Mesendoderm (in vitro differentiated cells): ENCODE results near the gene ITCH.

Source experiments
- DNase-seq: peaks from one replicate; pipeline ENCODE4 v3.0.0; 2013
- H2AK5ac ChIP-seq: 2 replicates; pipeline ENCODE4 v1.6.1; 2013; ENCODE audit warnings: low read length, inconsistent platforms
- H2BK120ac ChIP-seq: 2 replicates; pipeline ENCODE4 v1.6.1; 2013; ENCODE audit warnings: low read depth, mild to moderate bottlenecking, low read length, moderate library complexity, mixed read lengths
- H2BK15ac ChIP-seq: replicated peaks from 2 replicates; pipeline ENCODE4 v1.6.1; 2013; ENCODE audit warnings: low read depth, mild to moderate bottlenecking, moderate library complexity
- H2BK5ac ChIP-seq: 2 replicates; pipeline ENCODE4 v1.6.1; 2013; ENCODE audit warnings: low read length, inconsistent platforms
- H3K18ac ChIP-seq: 2 replicates; pipeline ENCODE4 v1.6.1; 2013; ENCODE audit warnings: mild to moderate bottlenecking, low read length, mixed read lengths
- H3K23ac ChIP-seq: one replicate; pipeline ENCODE4 v1.6.1; 2013; ENCODE audit warnings: low read length
- H3K27ac ChIP-seq: 2 replicates; pipeline ENCODE4 v1.5.1; 2013; ENCODE audit warnings: low read depth, mild to moderate bottlenecking, inconsistent platforms, low read length, moderate library complexity
- H3K27me3 ChIP-seq: 2 replicates; pipeline ENCODE4 v1.6.1; 2013; ENCODE audit warnings: low read length, control low read depth, mild to moderate bottlenecking, inconsistent platforms; ENCODE audit not compliant: insufficient read depth, poor library complexity
- H3K36me3 ChIP-seq: 2 replicates; pipeline ENCODE4 v1.6.1; 2013; ENCODE audit warnings: low read length, inconsistent platforms; ENCODE audit not compliant: control insufficient read depth, insufficient read depth
- H3K4ac ChIP-seq: one replicate; pipeline ENCODE4 v1.6.1; 2013; ENCODE audit warnings: low read depth, mild to moderate bottlenecking, low read length, moderate library complexity
- H3K4me1 ChIP-seq: 2 replicates; pipeline ENCODE4 v1.6.1; 2013; ENCODE audit warnings: low read depth, low read length, inconsistent platforms; ENCODE audit not compliant: control insufficient read depth
- H3K4me2 ChIP-seq: 2 replicates; pipeline ENCODE4 v1.6.1; 2013; ENCODE audit warnings: low read length
- H3K4me3 ChIP-seq: 2 replicates; pipeline ENCODE4 v1.5.1; 2013; ENCODE audit warnings: mild to moderate bottlenecking, low read length
- H3K56ac ChIP-seq: one replicate; pipeline ENCODE4 v1.6.1; 2013; ENCODE audit warnings: low read length
- H3K79me1 ChIP-seq: 2 replicates; pipeline ENCODE4 v1.6.1; 2013; ENCODE audit warnings: low read length, inconsistent platforms
- H3K79me2 ChIP-seq: 2 replicates; pipeline ENCODE4 v1.6.1; 2013; ENCODE audit warnings: mild to moderate bottlenecking, low read length; ENCODE audit not compliant: control insufficient read depth, insufficient read depth
- H3K9ac ChIP-seq: 2 replicates; pipeline ENCODE4 v1.6.1; 2013; ENCODE audit warnings: low read length, inconsistent platforms
- H4K5ac ChIP-seq: one replicate; pipeline ENCODE4 v1.6.1; 2013; ENCODE audit warnings: low read length
- H4K8ac ChIP-seq: one replicate; pipeline ENCODE4 v1.6.1; 2013; ENCODE audit warnings: low read depth, mild to moderate bottlenecking, control low read depth, low read length, moderate library complexity
- WGBS: extraction: QIAGEN DNeasy Blood & Tissue Kit; methylation state at CpG from one replicate; pipeline ENCODE4 v1.1.7; 2013; ENCODE audit warnings: low lambda C conversion rate, missing lambda C conversion rate; ENCODE audit not compliant: insufficient coverage; ENCODE audit errors: extremely low coverage; 5-methylcytosine and 5-hydroxymethylcytosine counted together

ITCH gene

GRCh38 chr20:34373445-34373844 is 10.4 kb downstream of the ITCH start:
- Histone ChIP-seq H4K8ac (no peak overlapping the region), H3K36me3 (peaks cover 14% of the 10 kb centered on the region), H3K27ac (no peak overlapping the region), H2BK15ac (no peak overlapping the region), H3K56ac (no peak overlapping the region), H3K4ac (no peak overlapping the region), H2AK5ac (no peak overlapping the region), H3K27me3 (no peaks in the 10 kb centered on the region), H3K4me2 (no peak overlapping the region), H2BK5ac (no peak overlapping the region), H2BK120ac (no peak overlapping the region), H3K79me1 (peaks cover 13% of the 10 kb centered on the region), H3K9ac (no peak overlapping the region), H3K23ac (no peak overlapping the region), H3K79me2 (peaks cover 28% of the 10 kb centered on the region), H3K18ac (no peak overlapping the region), H4K5ac (no peak overlapping the region), H3K4me3 (no peak overlapping the region), H3K4me1 (no peaks in the 10 kb centered on the region)
- DNase-seq: no peak
- WGBS: no CpG with 5 or more reads among the region's 4 CpGs

GRCh38 chr20:34374209-34374760 is 11.2 kb downstream of the ITCH start:
- H2AK5ac ChIP-seq: no peak overlapping the region
- H3K4me1 ChIP-seq: no peaks in the 10 kb centered on the region
- H3K79me1 ChIP-seq: peaks cover 10% of the 10 kb centered on the region
- no peak for DNase-seq
- H4K5ac ChIP-seq: no peak overlapping the region
- H3K36me3 ChIP-seq: peaks cover 12% of the 10 kb centered on the region
- H3K4me3 ChIP-seq: no peak overlapping the region
- H2BK5ac ChIP-seq: no peak overlapping the region
- no peak overlapping the region for H3K4ac ChIP-seq
- no peaks in the 10 kb centered on the region for H3K27me3 ChIP-seq
- no CpG with 5 or more reads among the region's 1 CpG for WGBS
- no peak overlapping the region for H3K23ac ChIP-seq
- H3K79me2 ChIP-seq: peaks cover 22% of the 10 kb centered on the region
- no peak overlapping the region for H2BK15ac ChIP-seq
- no peak overlapping the region for H4K8ac ChIP-seq
- H3K56ac ChIP-seq: no peak overlapping the region
- H2BK120ac ChIP-seq: no peak overlapping the region
- H3K27ac ChIP-seq: no peak overlapping the region
- no peak overlapping the region for H3K9ac ChIP-seq
- H3K18ac ChIP-seq: no peak overlapping the region
- no peak overlapping the region for H3K4me2 ChIP-seq

GRCh38 chr20:34375977-34376430 is 12.9 kb downstream of the ITCH start:
- H3K4me3 ChIP-seq: no peak overlapping the region
- no peak overlapping the region for H3K4me2 ChIP-seq
- H3K4ac ChIP-seq: no peak overlapping the region
- H3K56ac ChIP-seq: peak overlapping the region; percentile 34
- no peak overlapping the region for H3K9ac ChIP-seq
- no peak overlapping the region for H4K8ac ChIP-seq
- H3K4me1 ChIP-seq: no peaks in the 10 kb centered on the region
- H3K79me1 ChIP-seq: peaks cover 6% of the 10 kb centered on the region
- no peak overlapping the region for H2BK15ac ChIP-seq
- H2AK5ac ChIP-seq: no peak overlapping the region
- H3K27ac ChIP-seq: no peak overlapping the region
- H3K79me2 ChIP-seq: peaks cover 23% of the 10 kb centered on the region
- DNase-seq: no peak
- WGBS: no CpG with 5 or more reads among the region's 5 CpGs
- H2BK5ac ChIP-seq: no peak overlapping the region
- H4K5ac ChIP-seq: no peak overlapping the region
- H3K23ac ChIP-seq: no peak overlapping the region
- H3K18ac ChIP-seq: no peak overlapping the region
- no peak overlapping the region for H2BK120ac ChIP-seq
- no peaks in the 10 kb centered on the region for H3K27me3 ChIP-seq
- peaks cover 4% of the 10 kb centered on the region for H3K36me3 ChIP-seq

GRCh38 chr20:34377072-34377847 is 14.2 kb downstream of the ITCH start:
- Histone ChIP-seq H3K27ac (no peak overlapping the region), H3K4me1 (no peaks in the 10 kb centered on the region), H3K56ac (no peak overlapping the region), H4K8ac (no peak overlapping the region), H3K79me2 (peaks cover 26% of the 10 kb centered on the region), H4K5ac (no peak overlapping the region), H3K4me3 (no peak overlapping the region), H3K4ac (no peak overlapping the region), H3K27me3 (no peaks in the 10 kb centered on the region), H3K36me3 (peaks cover 3% of the 10 kb centered on the region), H2BK120ac (no peak overlapping the region), H3K23ac (no peak overlapping the region), H2AK5ac (no peak overlapping the region), H2BK15ac (no peak overlapping the region), H3K4me2 (no peak overlapping the region), H3K18ac (no peak overlapping the region), H3K79me1 (peaks cover 6% of the 10 kb centered on the region), H3K9ac (no peak overlapping the region), H2BK5ac (no peak overlapping the region)
- no peak for DNase-seq
- WGBS: no CpG with 5 or more reads among the region's 16 CpGs

GRCh38 chr20:34382174-34382573 is 19.1 kb downstream of the ITCH start:
- no peak overlapping the region for H3K56ac ChIP-seq
- no peak overlapping the region for H3K27ac ChIP-seq
- no CpG with 5 or more reads among the region's 3 CpGs for WGBS

More at GRCh38 chr20:34382174-34382573, 19.1 kb downstream of the ITCH start:
- Histone ChIP-seq H3K27me3 (no peaks in the 10 kb centered on the region), H4K8ac (no peak overlapping the region), H2BK15ac (no peak overlapping the region), H3K23ac (no peak overlapping the region), H4K5ac (no peak overlapping the region), H2BK5ac (no peak overlapping the region), H3K18ac (no peak overlapping the region), H3K4me2 (no peak overlapping the region), H3K79me2 (peaks cover 25% of the 10 kb centered on the region), H3K79me1 (peaks cover 4% of the 10 kb centered on the region), H3K36me3 (no peaks in the 10 kb centered on the region), H2BK120ac (no peak overlapping the region), H2AK5ac (no peak overlapping the region), H3K4ac (no peak overlapping the region), H3K4me1 (no peaks in the 10 kb centered on the region), H3K9ac (no peak overlapping the region), H3K4me3 (no peak overlapping the region)
- DNase-seq: no peak
